Endothelial cell of umbilical vein (primary cell): ENCODE data around the gene VPS41. TPM values are rescaled to one million over a fixed set of nuclear protein-coding genes. Genes with fewer than 3 reads are reported as not detected.

Experiments used
- BruUV-seq: library from RNA; stranded (reverse); fragments of 400-500 nt; replicated peaks from 2 replicates; lab custom pipeline; 2021; lab: Mats Ljungman, UMichigan
- CTCF ChIA-PET: fragments of 300-600, 350-600 bp; sonication (Branson Sonifier 250); formaldehyde crosslinking; loops from one replicate; lab custom pipeline; 2021; ENCODE audit warnings: antibody characterized with exemption, inconsistent platforms; lab: Charles Lee
- POLR2A ChIA-PET: fragments of 300-600, 350-600 bp; sonication (Branson Sonifier 250); formaldehyde crosslinking; loops from one replicate; lab custom pipeline; 2021; ENCODE audit warnings: antibody characterized with exemption, inconsistent platforms; lab: Charles Lee
- DNase-seq: peaks from one replicate; pipeline ENCODE4 v3.0.0-alpha.2; 2011; ENCODE audit warnings: low read depth, low spot score
- FAIRE-seq: peaks from 2 replicates; lab custom pipeline; 2011; peaks lifted over from hg19 to GRCh38; lab: Jason Lieb, UNC
- H2AFZ ChIP-seq: 2 replicates; pipeline ENCODE4 v1.6.0; 2012; ENCODE audit warnings: low read depth, low read length, control low read depth, inconsistent platforms
- H3K27ac ChIP-seq: 2 replicates; pipeline ENCODE4 v1.5.1; 2011; ENCODE audit warnings: low read depth, mild to moderate bottlenecking, control low read depth, low read length, moderate library complexity; ENCODE audit not compliant: insufficient read depth
- H3K27me3 ChIP-seq, 2 experiments: 2 replicates each; pipeline versions ENCODE4 v1.6.0 to v1.6.1; 2011; ENCODE audit warnings: low read length in 2 of 2, mixed read lengths in 1 of 2; ENCODE audit not compliant: control insufficient read depth in 2 of 2, insufficient read depth in 2 of 2
- H3K36me3 ChIP-seq, 2 experiments: 2 replicates in 1 of 2; 3 replicates in 1 of 2; pipeline ENCODE4 v1.5.1; 2011; ENCODE audit warnings: low read length in 2 of 2, mild to moderate bottlenecking in 1 of 2, moderate library complexity in 1 of 2; ENCODE audit not compliant: control insufficient read depth in 2 of 2, insufficient read depth in 2 of 2; ENCODE audit errors: extremely low read depth in 1 of 2
- H3K4me1 ChIP-seq: 3 replicates; pipeline ENCODE4 v1.5.1; 2011; ENCODE audit warnings: mild to moderate bottlenecking, low read length; ENCODE audit not compliant: control insufficient read depth, insufficient read depth; ENCODE audit errors: extremely low read depth
- H3K4me2 ChIP-seq: 2 replicates; pipeline ENCODE4 v1.6.1; 2011; ENCODE audit warnings: low read length, control low read depth, mixed read lengths; ENCODE audit not compliant: insufficient read depth
- H3K4me3 ChIP-seq, 3 experiments: fragments of 200-600 bp in 1 of 3; sonication (generic), shearing (Covaris generic) in 1 of 3; replicated peaks in 1 of 3; 2 replicates each; pipeline ENCODE4 v1.5.1; 2011 to 2016; ENCODE audit warnings: control low read depth in 3 of 3, low read length in 3 of 3, mild to moderate bottlenecking in 2 of 3, inconsistent platforms in 1 of 3, low read depth in 1 of 3, moderate library complexity in 1 of 3; ENCODE audit not compliant: insufficient read depth in 1 of 3
- H3K79me2 ChIP-seq: 2 replicates; pipeline ENCODE4 v1.6.0; 2012; ENCODE audit warnings: low read length, inconsistent platforms; ENCODE audit not compliant: control insufficient read depth, insufficient read depth
- H3K9ac ChIP-seq: replicated peaks from 2 replicates; pipeline ENCODE3; 2011; ENCODE audit warnings: low read length, control low read depth; ENCODE audit not compliant: insufficient read depth; ENCODE audit errors: extremely low read depth
- H3K9me1 ChIP-seq: replicated peaks from 3 replicates; pipeline ENCODE4 v1.6.0; 2011; ENCODE audit warnings: mild to moderate bottlenecking, low read length; ENCODE audit not compliant: control insufficient read depth, insufficient read depth; ENCODE audit errors: extremely low read depth
- H3K9me3 ChIP-seq: replicated peaks from 2 replicates; pipeline ENCODE4 v1.5.1; 2012; ENCODE audit warnings: low read length, inconsistent platforms; ENCODE audit not compliant: control insufficient read depth, insufficient read depth
- H4K20me1 ChIP-seq: replicated peaks from 2 replicates; pipeline ENCODE3; 2011; ENCODE audit warnings: mild to moderate bottlenecking, low read length; ENCODE audit not compliant: control insufficient read depth, insufficient read depth; ENCODE audit errors: extremely low read depth
- EZH2 ChIP-seq: IDR thresholded peaks from 2 replicates; pipeline ENCODE4 v1.6.1; 2012; ENCODE audit warnings: borderline replicate concordance, low read depth, mild to moderate bottlenecking, moderate library complexity, low read length, inconsistent platforms; ENCODE audit not compliant: severe bottlenecking
- FOS ChIP-seq: IDR thresholded peaks from 2 replicates; pipeline ENCODE4 v1.6.1; 2011; ENCODE audit warnings: mild to moderate bottlenecking, low read length, moderate library complexity, borderline replicate concordance; ENCODE audit not compliant: insufficient read depth
- GATA2 ChIP-seq: IDR thresholded peaks from 2 replicates; pipeline ENCODE4 v1.7.0; 2011; ENCODE audit warnings: low read depth, mild to moderate bottlenecking, moderate library complexity, mixed read lengths, low read length; ENCODE audit not compliant: insufficient read length, insufficient read depth
- JUN ChIP-seq: IDR thresholded peaks from 2 replicates; pipeline ENCODE4 v1.6.1; 2011; ENCODE audit warnings: borderline replicate concordance, low read depth; ENCODE audit not compliant: insufficient read length, insufficient read depth
- MAX ChIP-seq: IDR thresholded peaks from 2 replicates; pipeline ENCODE4 v1.6.1; 2011; ENCODE audit not compliant: insufficient read depth, insufficient read length
- MYC ChIP-seq: IDR thresholded peaks from one replicate; pipeline ENCODE4 v1.6.1; 2011; ENCODE audit warnings: mild to moderate bottlenecking, low read depth, low read length
- POLR2A ChIP-seq: IDR thresholded peaks from 2 replicates; pipeline ENCODE4 v1.6.1; 2012; ENCODE audit warnings: low read depth, mild to moderate bottlenecking, control low read depth, low read length
- POLR2AphosphoS5 ChIP-seq: IDR thresholded peaks from 2 replicates; pipeline ENCODE4 v1.6.1; 2012; ENCODE audit warnings: low read depth, mild to moderate bottlenecking, control low read depth, low read length, moderate library complexity; ENCODE audit not compliant: insufficient read depth
- dilution Hi-C: fragments of 300-500 bp; cut with MboI; formaldehyde crosslinking; loops from one replicate; pipeline ENCODE4 v1.15.0; 2019; ENCODE audit warnings: low sequenced_read_pairs; ENCODE audit not compliant: extremely low pct_ligation_motif_present
- intact Hi-C: fragments of 100-400 bp; cut with micrococcal nuclease; formaldehyde crosslinking; loops from one replicate; pipeline ENCODE4 v1.10.0; 2022
- polyA plus RNA-seq, 4 experiments: library from polyadenylated mRNA; depleted of rRNA in 3 of 4; stranded (reverse) in 3 of 4; unstranded in 1 of 4; fragments of >200 nt; gene quantifications; 2 replicates each; pipeline versions ENCODE4 v1.2.1 to v1.2.3, GENCODE V29; 2011 to 2012; ENCODE audit warnings: missing spikeins in 1 of 4
- total RNA-seq: library from RNA; stranded (reverse); gene quantifications from 2 replicates; pipeline ENCODE4 v1.2.3, GENCODE V29; 2021
- TF ChIP-seq, protein P1 (sequence below), 2 donors: IDR thresholded peaks; 1 replicate in 1 of 2; 2 replicates in 1 of 2; pipeline ENCODE4 v1.5.1; 2011; ENCODE audit warnings: low read length in 2 of 2, mild to moderate bottlenecking in 2 of 2, moderate library complexity in 2 of 2, control low read depth in 1 of 2, inconsistent platforms in 1 of 2, low read depth in 1 of 2; ENCODE audit not compliant: insufficient read depth in 1 of 2; ENCODE audit errors: extremely low read depth in 1 of 2

The VPS41 gene
- total and polyA plus RNA-seq, 2 donors (not counting 3 experiments of a cell fraction or from before 2014, with no cell fraction given), result 14.3 to 79.8 TPM

DNA sequence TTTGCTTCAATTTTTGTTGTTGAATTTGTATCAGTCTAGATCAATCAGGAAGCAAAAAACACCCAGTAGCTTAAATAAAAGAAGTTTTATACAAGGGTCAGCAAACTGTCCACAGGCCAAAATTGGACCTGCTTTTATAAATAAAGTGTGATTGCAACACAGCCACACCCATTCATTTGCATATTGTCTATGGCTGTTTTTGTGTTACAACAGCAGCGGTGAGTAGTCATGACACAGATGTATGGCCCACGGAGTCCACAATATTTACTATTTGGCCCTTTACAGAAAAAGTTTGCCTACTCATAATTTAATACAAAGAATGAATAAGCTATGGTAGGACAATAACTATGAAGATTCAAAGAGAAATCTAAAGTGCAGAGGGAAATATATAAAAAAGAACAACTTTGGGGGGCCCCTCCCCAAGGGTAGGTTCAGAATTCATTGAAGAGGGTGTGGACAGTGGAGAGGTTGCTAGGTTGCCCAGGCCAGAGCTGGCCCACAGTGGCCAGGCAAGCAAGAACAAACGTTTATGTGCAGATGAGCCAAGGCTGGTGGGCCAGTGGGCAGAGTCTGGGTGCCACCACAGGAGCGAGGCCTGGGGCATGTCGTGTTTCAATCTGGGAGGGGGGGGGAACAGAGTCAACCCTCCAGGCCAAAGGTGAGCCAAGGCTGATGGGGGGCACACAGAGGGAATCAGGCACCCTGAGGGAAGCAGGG is 230.9 kb downstream of the VPS41 start:
- H3K9ac ChIP-seq, result no peak overlapping the region
- dilution Hi-C loops (no loop called here), intact Hi-C loops (no loop called here)
- TF ChIP-seq FOS (no peak), POLR2AphosphoS5 (no peak), JUN (no peak), POLR2A (no peak), MAX (no peak), EZH2 (no peak), MYC (no peak), GATA2 (no peak)
- TF ChIP-seq, protein P1, sequence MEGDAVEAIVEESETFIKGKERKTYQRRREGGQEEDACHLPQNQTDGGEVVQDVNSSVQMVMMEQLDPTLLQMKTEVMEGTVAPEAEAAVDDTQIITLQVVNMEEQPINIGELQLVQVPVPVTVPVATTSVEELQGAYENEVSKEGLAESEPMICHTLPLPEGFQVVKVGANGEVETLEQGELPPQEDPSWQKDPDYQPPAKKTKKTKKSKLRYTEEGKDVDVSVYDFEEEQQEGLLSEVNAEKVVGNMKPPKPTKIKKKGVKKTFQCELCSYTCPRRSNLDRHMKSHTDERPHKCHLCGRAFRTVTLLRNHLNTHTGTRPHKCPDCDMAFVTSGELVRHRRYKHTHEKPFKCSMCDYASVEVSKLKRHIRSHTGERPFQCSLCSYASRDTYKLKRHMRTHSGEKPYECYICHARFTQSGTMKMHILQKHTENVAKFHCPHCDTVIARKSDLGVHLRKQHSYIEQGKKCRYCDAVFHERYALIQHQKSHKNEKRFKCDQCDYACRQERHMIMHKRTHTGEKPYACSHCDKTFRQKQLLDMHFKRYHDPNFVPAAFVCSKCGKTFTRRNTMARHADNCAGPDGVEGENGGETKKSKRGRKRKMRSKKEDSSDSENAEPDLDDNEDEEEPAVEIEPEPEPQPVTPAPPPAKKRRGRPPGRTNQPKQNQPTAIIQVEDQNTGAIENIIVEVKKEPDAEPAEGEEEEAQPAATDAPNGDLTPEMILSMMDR (IDR thresholded peaks at IDR 0.05; ENCODE audit: extremely low read depth in 1 of 2, insufficient read depth in 1 of 2, low read depth in 1 of 2, low read length in 2 of 2), result no peak
- H2AFZ ChIP-seq, result no peak overlapping the region
- H3K79me2 ChIP-seq, result no peaks in the 10 kb centered on the region
- peaks cover 6% of the 10 kb centered on the region for H3K4me1 ChIP-seq
- H3K36me3 ChIP-seq, result no peaks in the 10 kb centered on the region
- DNase-seq, result no peak
- CTCF ChIA-PET, result interaction anchor here (0.7 to 2.7 kb wide), 2 partner anchors 8 to 17 kb away, joined by 3 to 12 read pairs; no protein-coding TSS in a partner anchor
- H3K4me2 ChIP-seq, result no peak overlapping the region
- no peak overlapping the region for H3K27ac ChIP-seq
- H3K27me3 ChIP-seq, result no peaks in the 10 kb centered on the region
- no peaks in the 10 kb centered on the region for H3K9me1 ChIP-seq
- H3K9me3 ChIP-seq, result no peaks in the 10 kb centered on the region
- no TSS peak for BruUV-seq
- H3K4me3 ChIP-seq, result no peak overlapping the region
- no peaks in the 10 kb centered on the region for H4K20me1 ChIP-seq
- POLR2A ChIA-PET, result no interaction called here
- FAIRE-seq, result no peak
